HG03025 (cell line): ENCODE measurements around the gene GATAD2B.

Experiments
- ATAC-seq: cut with Tn5 transposase; IDR thresholded peaks from one replicate; pipeline ENCODE4 v1.9.1; 2021; ENCODE audit warnings: mild to moderate bottlenecking, moderate library complexity; ENCODE audit not compliant: unreplicated experiment, low FRiP score

The GATAD2B gene

GRCh38 chr1:153953859-153954365 lies 31.1 kb upstream of the GATAD2B start:
- no peak for ATAC-seq

- ATAC-seq = no peak
Observed at GRCh38 chr1:153951801-153952200, 29.0 kb upstream of the GATAD2B start.

GRCh38 chr1:153951183-153951582 lies 28.4 kb upstream of the GATAD2B start:
- no peak for ATAC-seq

- peak; percentile 52 for ATAC-seq
Observed at GRCh38 chr1:153946622-153947241, 24.0 kb upstream of the GATAD2B start, which contains the start of gene DENND4B. DENND4B (minus strand) TSS chr1:153946718; CDS start chr1:153944374, 2,344 bp downstream.

GRCh38 chr1:153945795-153946621 lies 23.2 kb upstream of the GATAD2B start:
- peak; percentile 69 for ATAC-seq

- ATAC-seq = no peak
Observed at GRCh38 chr1:153945131-153945794, 22.5 kb upstream of the GATAD2B start.

GRCh38 chr1:153944827-153945117 lies 22.0 kb upstream of the GATAD2B start:
- ATAC-seq = no peak

- no peak for ATAC-seq
Observed at GRCh38 chr1:153944005-153944826, 21.4 kb upstream of the GATAD2B start.

- ATAC-seq = no peak
Observed at GRCh38 chr1:153942766-153943549, 20.2 kb upstream of the GATAD2B start.

- ATAC-seq = no peak
Observed at GRCh38 chr1:153941826-153942725, 19.3 kb upstream of the GATAD2B start.

- no peak for ATAC-seq
Observed at GRCh38 chr1:153940756-153941155, 18.0 kb upstream of the GATAD2B start.

- ATAC-seq = no peak
Observed at GRCh38 chr1:153939476-153939875, 16.7 kb upstream of the GATAD2B start.

GRCh38 chr1:153938996-153939395 lies 16.2 kb upstream of the GATAD2B start:
- no peak for ATAC-seq

- no peak for ATAC-seq
Observed at GRCh38 chr1:153937331-153937730, 14.6 kb upstream of the GATAD2B start.

GRCh38 chr1:153936011-153936802 lies 13.4 kb upstream of the GATAD2B start:
- ATAC-seq = no peak

GRCh38 chr1:153934746-153935145 lies 12.0 kb upstream of the GATAD2B start:
- no peak for ATAC-seq

GRCh38 chr1:153933955-153934354 lies 11.2 kb upstream of the GATAD2B start:
- ATAC-seq = no peak

- no peak for ATAC-seq
Observed at GRCh38 chr1:153933430-153933829, 10.7 kb upstream of the GATAD2B start.
